Measurements from ENCODE around the gene STPG3.

Gene STPG3

GRCh38 chr9:137267933-137268355, 16.9 kb downstream of the STPG3 start:
- DNase-seq, result no peak

GRCh38 chr9:137268538-137269201, 17.6 kb downstream of the STPG3 start:
- DNase-seq, result no peak

DNA sequence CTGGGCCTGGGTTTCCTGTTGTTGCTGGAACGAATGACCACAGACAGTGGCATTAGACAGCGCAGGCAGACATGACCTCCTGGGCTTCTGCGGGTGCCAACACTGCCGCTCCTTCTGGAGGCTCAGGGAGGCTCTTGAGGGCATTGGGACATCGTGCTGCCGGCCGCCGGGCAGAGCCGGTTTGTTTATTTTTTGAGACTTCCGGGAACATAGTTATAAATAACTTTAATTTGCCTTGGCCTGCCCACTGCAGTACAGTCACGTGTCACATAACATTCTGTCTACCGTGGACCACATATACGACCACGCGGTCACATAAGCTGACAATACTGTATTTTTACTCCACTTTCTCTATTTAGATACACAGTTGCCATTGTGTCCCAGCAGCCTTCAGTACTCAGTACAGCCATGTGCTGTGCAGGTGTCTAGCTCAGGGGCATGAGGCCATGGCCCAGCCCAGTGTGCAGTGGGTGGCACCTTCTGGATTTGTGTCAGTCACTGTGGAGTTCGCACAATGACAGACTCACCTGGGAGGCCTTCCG, 18.2 kb downstream of the STPG3 start:
- no peak for DNase-seq

DNA sequence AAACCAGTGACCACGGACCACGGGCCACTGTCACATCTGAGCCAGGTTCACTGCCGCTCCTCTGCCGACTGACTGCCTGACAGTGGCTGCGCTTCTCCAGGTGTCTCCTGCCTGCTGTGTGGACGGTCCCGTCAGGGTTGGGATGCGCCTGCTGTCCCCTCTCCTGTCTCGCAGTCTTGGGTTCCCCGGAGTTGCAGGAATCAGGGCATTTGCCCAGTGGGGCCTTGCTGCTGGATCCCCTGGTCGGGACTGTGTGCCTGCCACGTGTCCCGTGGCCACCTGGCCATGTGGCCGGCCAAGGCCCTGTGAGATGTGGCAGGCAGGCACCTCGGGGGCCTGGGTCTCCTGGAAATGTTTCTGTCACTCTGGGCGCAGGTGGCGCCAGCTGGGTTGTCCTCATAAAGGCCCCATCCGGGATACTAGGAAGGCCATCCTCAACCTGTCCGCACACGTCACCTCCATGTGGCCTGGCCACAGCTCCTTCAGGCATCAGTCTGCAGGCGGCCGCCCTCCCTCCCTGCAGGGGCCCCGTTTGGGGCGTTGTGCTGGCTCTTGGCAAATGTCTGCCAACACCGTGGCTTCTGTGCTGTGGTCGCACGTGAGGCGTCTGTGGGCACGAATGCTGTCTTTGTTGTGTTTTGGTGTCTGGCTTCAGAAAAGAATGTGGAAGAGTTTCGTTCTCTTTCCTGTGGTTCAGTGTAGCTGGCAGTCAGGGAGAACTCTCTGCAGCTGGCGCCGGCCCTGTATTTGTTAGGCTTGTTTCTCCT, 20.0 kb downstream of the STPG3 start:
- no peak for DNase-seq

- no peak for DNase-seq
Observed at GRCh38 chr9:137271696-137272076, 20.6 kb downstream of the STPG3 start.

- no peak for DNase-seq
Observed at GRCh38 chr9:137272241-137273094, 21.4 kb downstream of the STPG3 start.

GRCh38 chr9:137273095-137273490, 22.0 kb downstream of the STPG3 start:
- no peak for DNase-seq

DNA sequence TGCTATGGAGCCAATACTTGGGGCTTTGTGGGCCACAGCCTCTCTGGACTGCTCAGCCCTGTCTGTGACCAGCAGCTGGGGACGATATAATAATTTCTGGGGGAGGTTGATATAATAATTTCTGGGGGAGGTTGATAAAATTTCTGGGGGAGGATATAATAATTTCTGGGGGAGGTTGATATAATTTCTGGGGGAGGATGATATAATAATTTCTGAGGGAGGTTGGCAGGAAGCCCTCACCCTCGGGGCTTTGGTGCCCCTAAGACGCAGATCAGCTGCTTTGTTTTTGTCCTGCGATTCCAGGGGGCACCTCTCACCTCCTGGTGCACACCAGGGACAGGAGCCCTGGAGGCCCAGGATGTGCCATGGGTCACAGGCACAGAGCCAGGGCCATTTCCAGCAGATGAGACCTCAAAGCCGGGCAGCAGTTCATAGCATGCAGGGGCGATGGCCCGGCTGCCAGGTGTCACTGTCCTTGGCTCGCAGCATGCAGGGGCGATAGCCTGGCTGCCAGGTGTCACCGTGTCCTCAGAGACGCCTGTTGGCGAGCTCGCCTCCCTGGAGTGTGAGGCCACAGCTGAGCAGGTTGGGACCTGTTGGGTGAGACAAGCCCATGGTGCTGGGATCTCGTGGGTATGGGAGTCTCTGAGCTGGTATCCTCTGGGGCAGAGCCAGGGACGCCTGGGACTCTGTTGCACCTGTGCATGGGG, 22.7 kb downstream of the STPG3 start:
- DNase-seq, result peak; percentile 67

DNA sequence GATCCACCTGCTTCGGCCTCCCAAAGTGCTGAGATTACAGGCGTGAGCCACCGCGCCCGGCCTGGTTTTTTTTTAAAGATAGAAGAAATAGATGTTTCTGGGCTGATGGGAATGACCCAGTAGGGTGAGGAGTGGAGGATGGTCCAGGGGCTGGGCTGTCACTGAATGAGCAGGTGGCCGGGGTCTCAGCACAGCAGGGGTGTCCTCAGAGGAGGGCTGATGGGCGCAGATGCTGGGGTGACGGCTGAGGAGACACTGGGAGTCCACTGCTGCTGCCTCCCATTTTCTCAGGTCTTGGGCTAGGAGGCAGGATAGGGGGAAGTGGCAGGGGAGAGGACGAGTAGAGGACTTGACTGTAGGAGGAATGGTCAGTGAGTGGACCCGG, 24.1 kb downstream of the STPG3 start:
- DNase-seq, result no peak

GRCh38 chr9:137275588-137276472, 24.7 kb downstream of the STPG3 start:
- no peak for DNase-seq

- DNase-seq, result peak; percentile 61
Observed at GRCh38 chr9:137276473-137277328, 25.6 kb downstream of the STPG3 start.

GRCh38 chr9:137277329-137278041, 26.4 kb downstream of the STPG3 start, which contains the start of gene TOR4A:
Gene TOR4A (plus strand): TSS chr9:137277726. CDS start chr9:137278690, 964 bp downstream.
- no peak for DNase-seq

DNA sequence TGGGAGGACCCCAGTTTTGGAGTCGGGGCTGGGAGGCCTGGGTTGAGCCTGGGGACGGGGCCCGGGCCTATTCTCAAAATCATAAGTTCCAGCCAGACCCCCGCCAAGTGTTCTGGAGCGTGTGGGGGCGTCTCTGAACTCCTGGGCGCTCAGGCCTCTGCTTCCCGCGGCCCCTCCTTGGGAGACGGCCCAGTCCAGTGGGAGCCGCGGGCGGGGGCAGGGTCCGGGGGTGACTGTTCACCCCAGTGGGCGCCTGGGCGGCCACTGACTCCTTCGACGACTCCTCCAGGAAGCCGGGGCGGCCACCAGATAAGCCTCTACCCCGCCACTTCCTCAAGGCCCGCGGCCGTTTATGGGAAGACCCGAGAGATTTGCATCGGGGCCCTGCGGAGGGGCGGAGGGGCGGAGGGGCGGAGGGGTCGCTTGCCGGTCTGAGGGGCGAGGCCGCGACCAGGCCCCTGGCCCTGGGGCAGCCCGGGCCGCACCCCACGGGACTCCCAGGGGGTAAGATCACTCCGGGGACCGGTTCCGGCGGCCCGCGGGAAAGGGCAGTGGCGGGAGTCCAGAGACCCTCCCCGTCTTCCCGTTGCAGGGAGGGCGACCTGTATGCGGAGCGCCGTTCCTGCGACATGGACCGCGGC, 27.1 kb downstream of the STPG3 start:
- DNase-seq, result no peak

DNA sequence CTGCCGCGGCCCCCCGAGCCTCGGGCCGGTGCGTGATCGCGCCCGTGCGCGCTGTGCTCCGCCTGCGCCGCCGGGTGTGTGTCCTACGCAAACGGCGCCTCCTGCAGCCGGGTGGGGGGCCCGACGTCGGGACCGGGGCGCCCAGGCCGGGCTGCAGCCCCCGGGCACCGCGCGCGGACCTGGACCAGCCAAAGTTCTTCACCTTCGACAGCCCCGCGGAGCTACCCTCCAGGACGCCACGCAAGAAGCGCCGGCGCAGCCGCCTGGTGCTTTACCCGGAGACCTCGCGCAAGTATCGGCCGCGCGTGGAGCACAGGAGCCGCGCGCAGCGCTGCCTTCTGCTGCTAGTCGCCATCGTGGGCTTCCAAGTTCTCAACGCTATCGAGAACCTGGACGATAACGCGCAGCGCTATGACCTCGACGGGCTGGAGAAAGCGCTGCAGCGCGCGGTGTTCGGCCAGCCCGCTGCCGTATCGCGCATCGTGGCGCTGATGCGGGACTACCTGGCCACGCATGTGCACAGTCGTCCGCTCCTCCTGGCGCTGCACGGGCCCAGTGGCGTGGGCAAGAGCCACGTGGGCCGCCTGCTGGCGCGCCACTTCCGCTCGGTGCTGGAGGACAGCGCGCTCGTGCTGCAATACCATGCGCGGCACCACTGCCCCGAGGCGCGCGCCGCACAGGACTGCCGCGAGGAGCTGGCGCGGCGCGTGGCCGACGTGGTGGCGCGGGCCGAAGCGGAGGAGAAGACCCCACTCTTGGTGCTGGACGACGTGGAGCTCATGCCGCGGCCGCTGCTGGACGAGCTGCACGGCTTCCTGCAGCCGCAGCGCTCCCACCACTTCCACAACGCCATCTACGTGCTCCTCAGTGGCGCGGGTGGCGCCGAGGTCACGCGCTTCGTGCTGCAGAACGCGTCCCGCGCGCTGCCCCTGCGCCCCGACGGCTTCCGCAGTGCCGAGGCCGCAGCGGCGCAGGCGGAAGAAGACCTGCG, 27.9 kb downstream of the STPG3 start:
- DNase-seq, result no peak

GRCh38 chr9:137279741-137280473, 28.8 kb downstream of the STPG3 start:
- no peak for DNase-seq

DNA sequence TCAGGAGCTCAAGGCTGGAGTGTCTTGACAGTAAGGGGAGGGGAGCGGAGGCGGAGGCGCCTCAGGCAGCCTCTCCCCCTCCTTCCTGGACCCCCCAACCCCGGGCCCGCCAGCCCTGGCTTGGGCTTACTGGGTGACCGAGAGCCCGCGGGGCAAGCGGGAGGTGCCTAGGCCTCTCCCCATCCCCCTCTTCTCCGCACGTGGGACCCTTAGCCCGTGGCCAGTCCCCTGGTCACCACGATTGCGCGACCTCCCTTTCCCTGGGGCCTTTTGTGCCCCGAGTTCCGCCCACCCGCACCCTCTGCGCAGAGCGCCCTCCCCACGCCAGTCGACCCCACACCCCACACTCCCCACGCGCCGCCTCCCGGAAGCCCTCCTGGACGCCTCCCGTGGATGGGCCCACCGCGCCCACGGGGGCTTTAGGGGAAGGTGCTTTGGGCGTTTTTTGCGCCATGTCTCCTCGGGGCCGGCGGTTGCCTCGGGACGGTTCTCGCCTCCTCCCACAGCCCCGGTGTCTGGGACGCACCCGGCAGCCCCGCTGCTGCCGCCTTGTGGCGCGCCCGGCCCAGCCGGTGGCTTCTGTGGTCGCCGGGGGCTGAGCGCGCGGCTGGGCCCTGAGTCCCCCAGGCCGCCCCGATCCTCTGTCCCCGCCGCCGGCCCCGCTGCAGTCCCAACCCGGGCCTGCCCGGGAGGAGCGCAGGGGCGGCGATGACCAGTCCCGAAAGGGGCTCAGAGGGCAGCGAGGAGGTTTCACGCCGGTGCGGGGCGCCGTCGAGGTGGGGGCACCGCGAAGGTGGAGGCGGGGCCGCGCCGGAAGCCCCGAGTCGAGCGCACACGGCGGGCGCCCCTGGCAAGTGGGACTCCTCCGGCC, 29.6 kb downstream of the STPG3 start:
- DNase-seq, result no peak
